Non-pigmented ciliary epithelial cell (primary cell): Measurements from ENCODE around the gene UTRN.
A peak's percentile ranks its signal among the peaks of the same experiment; 100 is the strongest.

Experiments
- DNase-seq: peaks from one replicate; pipeline ENCODE4 v3.0.0-alpha.2; 2010; ENCODE audit warnings: low read depth

The UTRN gene

GRCh38 chr6:144283646-144284477, 1.3 kb upstream of the UTRN start:
- DNase-seq: no peak

DNA sequence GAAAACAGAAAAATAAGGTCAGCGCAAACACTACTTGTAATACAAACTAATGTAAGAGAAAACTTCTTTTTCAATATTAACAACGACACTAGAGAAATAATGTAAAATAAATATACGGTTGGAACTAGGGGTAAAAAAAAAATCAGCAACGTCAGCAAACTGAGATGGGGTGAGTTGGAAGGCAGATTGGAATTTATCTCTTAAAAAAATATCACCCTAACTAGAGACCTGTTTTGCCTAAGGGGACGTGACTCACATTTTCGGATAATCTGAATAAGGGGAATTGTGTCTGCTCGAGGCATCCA, 705 bp upstream of the UTRN start:
- DNase-seq: no peak

- DNase-seq: no peak
These were observed 338 bp downstream of the UTRN start for GRCh38 chr6:144285548-144285797.

DNA sequence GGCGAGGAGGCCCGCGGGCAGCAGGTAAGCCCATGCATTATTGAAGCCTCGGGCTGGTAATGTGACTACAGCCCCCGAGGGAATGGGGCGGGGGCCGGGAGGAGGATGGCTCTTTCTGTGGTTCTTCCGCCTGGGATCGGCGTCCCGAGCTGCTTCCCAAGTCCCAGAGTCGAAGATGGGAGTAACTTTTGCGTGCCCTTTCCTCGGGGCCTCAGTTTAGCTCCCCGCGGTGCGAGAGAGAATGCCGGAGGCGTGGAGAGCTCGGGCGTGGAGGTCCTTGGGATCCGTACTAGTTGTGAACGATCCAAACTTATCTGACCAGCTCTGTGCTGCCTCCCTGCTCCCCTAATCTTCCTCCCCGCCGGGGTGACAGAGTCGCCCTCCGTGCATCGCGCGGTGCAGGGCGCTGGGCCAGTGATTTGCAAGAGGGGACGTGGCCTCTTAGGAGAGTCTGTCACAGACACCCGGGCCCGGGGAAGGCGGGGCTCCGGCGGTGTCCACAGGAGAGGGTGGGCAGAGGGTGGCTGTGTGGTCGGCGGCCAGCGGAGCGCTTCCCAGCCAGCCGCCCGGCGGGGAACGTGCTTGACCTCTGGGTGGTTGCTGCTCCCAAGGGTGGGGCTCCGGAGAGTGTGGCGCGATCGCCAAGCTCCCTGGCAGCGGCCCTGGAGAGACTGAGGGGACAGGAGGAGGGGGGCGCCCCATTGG, 815 bp downstream of the UTRN start:
- no peak for DNase-seq

DNA sequence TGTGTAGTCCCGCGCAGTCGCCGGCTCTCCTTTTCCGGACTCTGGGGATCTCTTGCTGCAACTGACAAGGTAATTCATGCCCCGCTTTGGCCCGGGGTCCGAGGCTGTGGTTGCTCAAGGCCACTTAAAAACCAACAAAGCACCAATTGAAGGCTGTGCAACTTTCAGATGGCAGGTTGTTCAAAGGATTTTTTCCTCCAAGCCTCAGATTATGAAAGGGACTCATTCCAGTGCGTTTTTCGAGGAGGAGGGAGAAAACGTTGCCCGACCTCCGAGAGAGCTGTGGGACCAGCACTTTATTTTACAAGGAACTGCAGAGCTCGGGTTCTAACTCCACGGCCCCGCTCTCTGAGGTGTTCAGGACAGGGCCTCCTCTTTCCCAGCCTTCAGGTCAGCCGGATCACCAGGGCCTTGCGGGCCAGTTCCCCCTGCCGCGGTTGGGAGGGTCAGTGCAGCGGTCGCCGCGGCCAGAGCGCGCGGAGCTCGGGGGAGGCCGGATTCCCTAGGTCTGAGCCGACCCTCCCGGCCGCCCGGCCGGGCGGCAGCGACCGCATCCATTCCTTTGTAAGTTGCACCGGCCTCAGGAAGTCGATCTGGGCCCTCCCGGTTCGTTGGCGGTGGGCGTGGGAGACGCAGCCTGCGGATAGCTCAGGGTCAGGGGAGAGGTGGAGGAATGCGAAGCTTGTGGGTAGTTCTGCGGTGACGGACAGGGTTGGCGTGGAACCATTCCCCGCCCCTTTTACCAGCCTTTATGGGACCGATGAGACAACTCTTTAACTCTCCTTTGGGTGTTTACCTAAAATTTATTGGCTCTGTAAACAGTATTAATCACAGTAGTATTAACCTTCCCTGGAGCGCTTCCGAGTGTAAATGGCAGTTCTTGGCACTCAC, 1.6 kb downstream of the UTRN start:
- DNase-seq: peak; percentile 72

- DNase-seq: no peak
These were observed 3.9 kb downstream of the UTRN start for GRCh38 chr6:144289006-144289405.

DNA sequence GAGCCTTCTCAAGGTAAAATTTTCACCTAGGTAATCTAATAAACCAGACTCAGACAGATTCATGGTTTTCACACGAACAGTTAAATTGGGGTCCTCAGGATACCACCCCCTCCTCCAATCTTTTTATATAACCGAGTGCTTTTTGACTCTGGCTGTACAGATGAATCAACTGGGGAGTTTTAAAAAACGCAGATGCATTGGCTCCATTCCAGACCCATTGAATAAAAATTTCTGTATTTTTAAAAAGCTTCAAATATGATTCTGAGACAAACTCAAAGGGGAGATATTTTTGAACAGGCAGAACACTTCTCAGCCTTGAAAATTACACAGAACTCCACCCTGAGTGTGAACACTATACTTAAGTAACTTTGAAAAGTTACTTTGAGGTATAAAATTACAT, 7.2 kb downstream of the UTRN start:
- DNase-seq: no peak

DNA sequence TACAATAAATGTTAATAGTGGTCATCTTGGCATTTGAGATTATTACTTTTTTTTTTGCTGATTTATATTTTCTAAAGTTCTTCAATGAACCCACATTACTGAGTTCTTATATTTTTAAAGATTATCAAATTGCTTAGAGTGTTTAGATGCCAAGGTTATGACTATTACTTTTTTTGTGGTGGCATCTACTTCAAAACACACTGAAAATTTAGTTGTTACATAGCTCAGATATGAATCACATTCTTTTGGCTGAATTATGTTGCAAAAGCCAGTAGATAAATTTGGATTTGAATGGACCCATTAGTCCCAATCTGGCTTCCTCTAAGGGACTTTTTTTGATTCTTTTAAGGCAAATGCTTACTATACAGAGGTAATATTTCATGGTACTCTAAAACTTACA, 8.9 kb downstream of the UTRN start:
- peak; percentile 73 for DNase-seq

DNA sequence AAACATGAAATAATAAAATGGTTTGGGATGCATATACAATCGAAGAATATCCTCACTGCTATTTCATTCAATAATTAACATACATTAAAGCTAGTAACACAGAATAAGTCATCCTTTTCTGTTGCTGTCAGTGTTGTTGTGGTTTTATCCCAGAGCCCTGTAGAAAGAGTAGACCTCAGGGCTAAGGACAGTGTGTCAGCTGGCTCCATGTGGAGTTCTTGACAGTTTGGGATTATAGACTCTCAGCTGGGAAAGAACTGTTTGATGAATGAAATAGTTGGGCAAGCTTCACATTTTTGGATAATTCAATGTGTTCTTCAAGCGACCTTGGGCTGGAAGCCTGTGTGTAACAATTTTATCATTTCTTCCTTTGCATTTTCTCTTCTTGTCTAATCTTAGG, 10.1 kb downstream of the UTRN start:
- no peak for DNase-seq

GRCh38 chr6:144295981-144296767, 11.0 kb downstream of the UTRN start:
- no peak for DNase-seq

DNA sequence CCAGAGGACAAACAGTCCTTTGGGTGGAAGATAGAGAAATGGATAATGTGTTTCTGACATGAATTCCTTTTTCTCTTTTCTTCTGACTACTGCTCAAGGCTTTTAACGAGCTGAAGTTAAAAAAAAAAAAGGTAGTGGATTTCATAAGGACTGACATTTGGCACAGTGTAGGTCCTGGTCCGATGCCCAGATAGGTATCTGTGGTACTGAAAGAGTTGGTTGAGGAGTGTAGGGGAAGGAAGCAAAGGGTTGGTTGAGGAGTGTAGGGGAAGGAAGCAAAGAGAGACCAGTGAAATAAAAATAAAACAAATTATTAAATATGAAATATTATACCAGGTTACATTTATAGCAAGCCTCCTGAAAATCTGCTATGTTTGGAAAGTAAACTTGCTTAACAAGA, 11.8 kb downstream of the UTRN start:
- DNase-seq: no peak

DNA sequence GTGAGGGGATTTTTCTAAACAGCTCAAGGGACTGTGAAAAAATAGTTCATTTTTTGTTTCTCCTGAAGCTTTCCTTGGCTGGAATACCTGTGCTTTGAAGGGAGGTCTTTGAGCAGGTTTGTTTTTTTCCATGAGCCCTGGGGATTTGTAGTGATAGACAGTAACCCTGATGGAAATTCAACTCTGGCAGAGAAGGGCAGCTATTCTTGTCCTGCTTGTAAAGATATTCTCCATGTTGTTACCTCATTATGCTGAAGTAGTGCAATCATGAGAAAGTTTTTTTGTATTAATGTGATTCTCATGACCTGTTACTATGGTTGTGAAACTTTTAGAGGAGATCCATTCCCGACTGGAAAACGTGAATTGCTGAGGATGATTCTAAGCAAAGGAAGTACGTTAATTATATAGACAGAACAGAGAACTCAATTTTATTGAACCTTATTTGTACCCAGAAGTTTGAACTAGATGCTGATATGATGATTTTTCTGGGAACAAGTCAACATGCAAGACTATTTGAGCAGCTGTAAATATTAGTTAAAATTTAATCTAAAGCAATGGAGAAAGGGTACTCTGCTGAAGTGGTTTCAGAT, 12.5 kb downstream of the UTRN start:
- DNase-seq: no peak

GRCh38 chr6:144298194-144298593, 13.1 kb downstream of the UTRN start:
- DNase-seq: no peak

DNA sequence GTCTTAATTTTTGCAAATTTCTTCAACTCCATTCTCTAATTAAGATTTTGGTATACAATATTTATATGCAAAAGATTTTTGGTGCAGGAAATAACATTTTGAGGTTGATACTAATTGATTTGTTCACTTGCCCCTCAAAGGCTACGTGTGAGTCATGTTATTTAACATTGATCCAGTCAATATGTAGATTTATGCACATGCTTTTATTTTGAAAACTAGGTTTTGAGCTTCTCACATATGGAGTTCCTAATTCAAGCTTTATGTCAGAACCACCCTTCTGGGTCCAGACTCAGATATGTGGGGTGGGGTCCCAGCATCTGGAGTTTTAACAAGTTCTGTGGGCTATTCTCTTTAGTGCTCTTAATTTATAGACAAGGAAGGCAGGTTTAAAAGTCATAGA, 13.8 kb downstream of the UTRN start:
- DNase-seq: no peak

DNA sequence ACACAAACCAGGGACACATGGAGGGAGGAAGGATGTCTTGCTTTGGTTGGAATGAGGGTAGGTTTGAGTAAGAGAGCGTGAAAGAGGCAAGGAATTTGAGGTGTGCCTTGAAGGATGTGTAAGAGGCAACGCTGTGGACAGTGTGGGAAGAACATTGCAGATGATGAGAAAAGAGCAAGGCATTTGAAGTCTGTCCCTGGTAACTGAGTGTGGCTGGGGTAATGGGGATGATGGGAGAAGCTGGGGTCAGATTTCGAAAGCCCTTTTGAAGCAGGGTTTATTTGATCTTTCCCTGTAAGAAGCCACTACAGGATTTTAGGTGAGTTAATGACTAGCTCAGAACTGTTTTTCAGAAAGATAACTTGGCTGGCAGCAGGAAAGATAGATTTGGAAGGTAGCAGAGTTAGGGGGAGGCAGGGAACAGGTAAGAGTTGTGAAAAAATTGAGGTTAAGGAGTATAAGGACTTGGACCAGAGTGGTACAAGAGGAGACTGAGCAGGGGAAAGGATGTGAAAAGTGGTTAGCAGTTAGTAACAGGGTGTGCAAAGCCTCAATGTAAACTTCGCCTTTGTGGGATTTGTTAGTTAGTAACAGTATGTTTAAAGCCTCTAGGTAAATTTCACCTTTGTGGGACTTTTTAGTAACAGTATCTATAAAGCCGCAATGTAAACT, 17.7 kb downstream of the UTRN start:
- no peak for DNase-seq

- no peak for DNase-seq
These were observed 19.2 kb downstream of the UTRN start for GRCh38 chr6:144304223-144304848.

DNA sequence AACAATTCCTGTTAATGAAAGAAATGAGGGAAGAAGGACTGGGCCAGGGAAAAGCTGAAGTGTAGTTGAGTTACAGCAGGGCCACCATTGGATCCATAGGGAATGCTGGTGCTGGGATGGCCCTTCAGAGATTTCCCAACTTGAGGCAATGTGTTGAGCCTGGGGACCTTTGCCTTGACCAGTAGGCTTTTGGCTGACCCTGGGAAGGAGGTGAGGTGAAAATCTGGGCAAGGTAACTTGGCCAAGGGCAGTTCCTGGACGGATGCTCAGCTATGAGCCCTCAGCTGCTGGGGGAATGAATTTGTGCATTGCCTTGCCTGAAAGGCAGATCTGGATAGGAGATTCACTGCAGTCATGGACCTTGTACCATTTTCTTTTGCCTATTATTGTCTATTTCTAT, 20.4 kb downstream of the UTRN start:
- no peak for DNase-seq

DNA sequence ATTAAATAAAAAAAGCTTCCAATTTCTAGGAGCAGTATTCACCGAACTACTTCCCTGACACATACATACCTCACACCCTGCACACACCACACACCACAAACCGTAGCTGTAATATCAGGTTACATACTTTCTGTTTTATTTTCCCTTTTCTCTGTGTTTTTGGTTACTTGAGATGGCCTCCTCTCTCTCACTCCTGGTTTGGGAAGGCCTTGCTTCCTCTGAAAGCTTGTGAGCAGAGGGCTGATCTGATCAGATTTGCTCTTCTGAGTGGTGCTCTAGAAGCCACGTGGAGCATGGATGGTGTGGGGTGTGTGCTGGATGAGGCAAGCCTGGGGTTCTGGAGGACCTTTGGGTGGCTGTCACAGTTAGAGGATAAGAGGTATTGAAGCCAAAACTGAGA, 20.9 kb downstream of the UTRN start:
- peak; percentile 63 for DNase-seq

GRCh38 chr6:144307880-144308279, 22.7 kb downstream of the UTRN start:
- DNase-seq: no peak

DNA sequence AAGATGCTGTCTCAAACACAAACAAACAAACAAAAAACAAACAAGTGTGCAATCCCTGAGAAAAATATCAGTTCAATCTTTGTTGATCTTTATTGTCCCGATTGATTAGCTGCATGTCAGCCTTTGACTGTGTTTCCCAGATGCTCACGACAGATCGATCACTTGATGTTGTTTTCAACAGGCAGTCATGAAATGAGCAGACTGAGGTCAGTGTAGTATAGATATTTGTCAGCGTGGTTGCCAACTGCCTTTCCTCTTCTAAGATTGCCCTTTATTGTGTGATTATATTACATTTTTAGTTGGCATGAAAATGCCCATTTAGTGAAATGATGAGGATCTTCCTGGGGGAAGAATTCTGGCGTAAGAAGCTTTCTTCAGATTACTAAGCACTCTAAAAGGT, 25.6 kb downstream of the UTRN start:
- no peak for DNase-seq

GRCh38 chr6:144311361-144311760, 26.2 kb downstream of the UTRN start:
- no peak for DNase-seq
